Astrocyte (in vitro differentiated cells and primary cell): ENCODE measurements around the gene ATRN. TPM values are rescaled to one million over a fixed set of nuclear protein-coding genes. Genes with fewer than 3 reads are reported as not detected.

Experiments
- DNase-seq: peaks from one replicate; pipeline ENCODE4 v3.0.0-alpha.2; 2010; ENCODE audit warnings: low read depth
- FAIRE-seq: peaks from 2 replicates; lab custom pipeline; 2011; peaks lifted over from hg19 to GRCh38; lab: Jason Lieb, UNC
- H2AFZ ChIP-seq: 2 replicates; pipeline ENCODE4 v1.6.0; 2012; ENCODE audit warnings: low read depth, low read length, inconsistent platforms
- H3K27ac ChIP-seq: 2 replicates; pipeline ENCODE4 v1.5.1; 2011; ENCODE audit warnings: low read depth, low read length, inconsistent platforms
- H3K27me3 ChIP-seq: 2 replicates; pipeline ENCODE4 v1.6.0; 2011; ENCODE audit warnings: low read length, inconsistent platforms; ENCODE audit not compliant: insufficient read depth
- H3K36me3 ChIP-seq: 2 replicates; pipeline ENCODE4 v1.5.1; 2011; ENCODE audit warnings: low read length, inconsistent platforms; ENCODE audit not compliant: insufficient read depth
- H3K4me1 ChIP-seq: 2 replicates; pipeline ENCODE4 v1.5.1; 2011; ENCODE audit warnings: low read length, inconsistent platforms; ENCODE audit not compliant: insufficient read depth
- H3K4me2 ChIP-seq: 2 replicates; pipeline ENCODE4 v1.6.0; 2012; ENCODE audit warnings: low read length, inconsistent platforms
- H3K4me3 ChIP-seq: 2 replicates; pipeline ENCODE4 v1.5.1; 2011; ENCODE audit warnings: low read depth, mild to moderate bottlenecking, low read length, inconsistent platforms; ENCODE audit not compliant: insufficient read depth
- H3K79me2 ChIP-seq: 2 replicates; pipeline ENCODE4 v1.6.0; 2012; ENCODE audit warnings: mild to moderate bottlenecking, low read length, inconsistent platforms; ENCODE audit not compliant: insufficient read depth
- H3K9ac ChIP-seq: 2 replicates; pipeline ENCODE4 v1.6.0; 2012; ENCODE audit warnings: mild to moderate bottlenecking, low read length, inconsistent platforms
- H3K9me3 ChIP-seq: 2 replicates; pipeline ENCODE4 v1.5.1; 2012; ENCODE audit warnings: low read depth, mild to moderate bottlenecking, low read length, inconsistent platforms; ENCODE audit not compliant: insufficient read depth
- H4K20me1 ChIP-seq: 2 replicates; pipeline ENCODE4 v1.6.0; 2012; ENCODE audit warnings: low read length, inconsistent platforms; ENCODE audit not compliant: insufficient read depth
- H3K27ac Mint-ChIP-seq: one replicate; pipeline ENCODE4 v1.8.0; 2021; ENCODE audit warnings: mild to moderate bottlenecking, mixed read lengths; ENCODE audit not compliant: unreplicated experiment
- H3K27me3 Mint-ChIP-seq: one replicate; pipeline ENCODE4 v1.8.0; 2021; ENCODE audit warnings: low read depth, mixed read lengths; ENCODE audit not compliant: unreplicated experiment
- H3K36me3 Mint-ChIP-seq: one replicate; pipeline ENCODE4 v1.8.0; 2021; ENCODE audit warnings: low read depth, mixed read lengths; ENCODE audit not compliant: unreplicated experiment
- H3K4me1 Mint-ChIP-seq: one replicate; pipeline ENCODE4 v1.8.0; 2021; ENCODE audit warnings: low read depth, mixed read lengths; ENCODE audit not compliant: unreplicated experiment
- H3K4me3 Mint-ChIP-seq: one replicate; pipeline ENCODE4 v1.8.0; 2021; ENCODE audit warnings: mild to moderate bottlenecking, moderate library complexity, mixed read lengths; ENCODE audit not compliant: unreplicated experiment
- H3K9me3 Mint-ChIP-seq: one replicate; pipeline ENCODE4 v1.8.0; 2021; ENCODE audit warnings: mild to moderate bottlenecking, mixed read lengths; ENCODE audit not compliant: unreplicated experiment
- CTCF ChIP-seq: IDR thresholded peaks from 2 replicates; pipeline ENCODE4 v1.5.1; 2011; ENCODE audit warnings: low read depth, mild to moderate bottlenecking, inconsistent platforms, low read length, moderate library complexity; ENCODE audit not compliant: insufficient read depth
- EZH2 ChIP-seq: IDR thresholded peaks from 2 replicates; pipeline ENCODE4 v1.6.1; 2012; ENCODE audit warnings: mild to moderate bottlenecking, low read length, inconsistent platforms; ENCODE audit not compliant: insufficient read depth
- total RNA-seq: library from RNA; stranded (reverse); gene quantifications from 2 replicates; pipeline ENCODE4 v1.2.1, GENCODE V29; 2021

Gene ATRN
- total RNA-seq, 1 donor from 2014 or later: 33.8 TPM

GRCh38 chr20:3681931-3682781 lies 211.3 kb downstream of the ATRN start, which contains the start of gene ADAM33:
TSS of gene ADAM33 (minus strand) at chr20:3682010. CDS start at chr20:3682004, 6 bp downstream.
- Histone ChIP-seq H3K4me2 (peak within 1 kb of the TSS; percentile 78), H3K27ac (no peak within 1 kb of the TSS), H4K20me1 (no peaks in the 10 kb centered on the region), H3K9me3 (no peaks in the 10 kb centered on the region), H3K9ac (peak within 1 kb of the TSS; percentile 2), H3K27me3 (peaks cover 3% of the 10 kb centered on the region), H2AFZ (peak within 1 kb of the TSS; percentile 55), H3K79me2 (no peaks in the 10 kb centered on the region), H3K36me3 (no peaks in the 10 kb centered on the region), H3K4me1 (peaks cover 37% of the 10 kb centered on the region), H3K4me3 (peak within 1 kb of the TSS; percentile 32)
- no peak within 1 kb of the TSS for H3K27ac Mint-ChIP-seq
- H3K9me3 Mint-ChIP-seq: no peaks in the 10 kb centered on the region
- H3K4me1 Mint-ChIP-seq: peaks cover 15% of the 10 kb centered on the region
- peaks cover 31% of the 10 kb centered on the region for H3K27me3 Mint-ChIP-seq
- DNase-seq (no peak), FAIRE-seq (no peak)
- peak; percentile 46 for TF ChIP-seq EZH2
- no peak for TF ChIP-seq CTCF
- no peaks in the 10 kb centered on the region for H3K36me3 Mint-ChIP-seq
- peak within 1 kb of the TSS; percentile 64 for H3K4me3 Mint-ChIP-seq

- Histone ChIP-seq H2AFZ (no peak overlapping the region), H3K9ac (no peak overlapping the region), H3K4me3 (no peak overlapping the region), H3K4me2 (no peak overlapping the region), H3K9me3 (no peaks in the 10 kb centered on the region), H3K27ac (no peak overlapping the region), H3K79me2 (no peaks in the 10 kb centered on the region), H3K4me1 (peaks cover 25% of the 10 kb centered on the region), H3K36me3 (no peaks in the 10 kb centered on the region), H3K27me3 (peaks cover 3% of the 10 kb centered on the region), H4K20me1 (no peaks in the 10 kb centered on the region)
- H3K4me3 Mint-ChIP-seq: no peak overlapping the region
- H3K9me3 Mint-ChIP-seq: no peaks in the 10 kb centered on the region
- no peak for TF ChIP-seq EZH2
- no peak for TF ChIP-seq CTCF
- no peak for DNase-seq
- H3K36me3 Mint-ChIP-seq: no peaks in the 10 kb centered on the region
- no peak for FAIRE-seq
- peaks cover 40% of the 10 kb centered on the region for H3K27me3 Mint-ChIP-seq
- no peak overlapping the region for H3K27ac Mint-ChIP-seq
- peaks cover 9% of the 10 kb centered on the region for H3K4me1 Mint-ChIP-seq
Measured at GRCh38 chr20:3685341-3685740, 214.5 kb downstream of the ATRN start.

- Mint-ChIP-seq H3K36me3 (no peaks in the 10 kb centered on the region), H3K27me3 (peaks cover 39% of the 10 kb centered on the region), H3K9me3 (peaks cover 2% of the 10 kb centered on the region), H3K4me3 (no peak overlapping the region), H3K27ac (no peak overlapping the region), H3K4me1 (peaks cover 4% of the 10 kb centered on the region)
- H3K4me2 ChIP-seq: peak overlapping the region; percentile 69
- FAIRE-seq (no peak), DNase-seq (no peak)
- no peaks in the 10 kb centered on the region for H4K20me1 ChIP-seq
- TF ChIP-seq EZH2 (no peak), CTCF (no peak)
- H3K4me1 ChIP-seq: peaks cover 17% of the 10 kb centered on the region
- no peak overlapping the region for H3K9ac ChIP-seq
- no peak overlapping the region for H3K27ac ChIP-seq
- H2AFZ ChIP-seq: peak overlapping the region; percentile 73
- no peaks in the 10 kb centered on the region for H3K79me2 ChIP-seq
- H3K27me3 ChIP-seq: no peaks in the 10 kb centered on the region
- H3K4me3 ChIP-seq: no peak overlapping the region
- no peaks in the 10 kb centered on the region for H3K36me3 ChIP-seq
- H3K9me3 ChIP-seq: no peaks in the 10 kb centered on the region
Measured at GRCh38 chr20:3686421-3686820, 215.6 kb downstream of the ATRN start.
